Measurements from ENCODE around the gene ARRB2. TPM values are rescaled to one million over a fixed set of nuclear protein-coding genes. Genes with fewer than 3 reads are reported as not detected.
"Not testable (repeated sequence)": the region's sequence is repeated elsewhere in the genome, so short reads cannot be mapped to it uniquely, and the experiment has no call there.

The ARRB2 gene
- total RNA-seq, 1 donor from 2014 or later, result 34.9 TPM

GRCh38 chr17:4703330-4703691 is 7.1 kb upstream of the ARRB2 start:
- Mint-ChIP-seq H3K4me1 (peaks cover 25% of the 10 kb centered on the region), H3K9me3 (no peaks in the 10 kb centered on the region), H3K36me3 (no peaks in the 10 kb centered on the region), H3K27me3 (ENCODE audit: low read depth) (no peaks in the 10 kb centered on the region), H3K4me3 (peak overlapping the region; percentile 91), H3K27ac (peak overlapping the region; percentile 97)
- no peak for DNase-seq (ENCODE audit: low spot score in 2 of 2, unreplicated experiment in 2 of 2)
- TF ChIP-seq, protein P1, sequence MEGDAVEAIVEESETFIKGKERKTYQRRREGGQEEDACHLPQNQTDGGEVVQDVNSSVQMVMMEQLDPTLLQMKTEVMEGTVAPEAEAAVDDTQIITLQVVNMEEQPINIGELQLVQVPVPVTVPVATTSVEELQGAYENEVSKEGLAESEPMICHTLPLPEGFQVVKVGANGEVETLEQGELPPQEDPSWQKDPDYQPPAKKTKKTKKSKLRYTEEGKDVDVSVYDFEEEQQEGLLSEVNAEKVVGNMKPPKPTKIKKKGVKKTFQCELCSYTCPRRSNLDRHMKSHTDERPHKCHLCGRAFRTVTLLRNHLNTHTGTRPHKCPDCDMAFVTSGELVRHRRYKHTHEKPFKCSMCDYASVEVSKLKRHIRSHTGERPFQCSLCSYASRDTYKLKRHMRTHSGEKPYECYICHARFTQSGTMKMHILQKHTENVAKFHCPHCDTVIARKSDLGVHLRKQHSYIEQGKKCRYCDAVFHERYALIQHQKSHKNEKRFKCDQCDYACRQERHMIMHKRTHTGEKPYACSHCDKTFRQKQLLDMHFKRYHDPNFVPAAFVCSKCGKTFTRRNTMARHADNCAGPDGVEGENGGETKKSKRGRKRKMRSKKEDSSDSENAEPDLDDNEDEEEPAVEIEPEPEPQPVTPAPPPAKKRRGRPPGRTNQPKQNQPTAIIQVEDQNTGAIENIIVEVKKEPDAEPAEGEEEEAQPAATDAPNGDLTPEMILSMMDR (IDR thresholded peaks at IDR 0.05; ENCODE audit: unreplicated experiment), result no peak

GRCh38 chr17:4704574-4704907 is 5.9 kb upstream of the ARRB2 start:
- Mint-ChIP-seq H3K4me3 (peak overlapping the region; percentile 91), H3K27ac (peak overlapping the region; percentile 97), H3K4me1 (peaks cover 26% of the 10 kb centered on the region)
- not testable (repeated sequence) for H3K27me3 Mint-ChIP-seq (ENCODE audit: low read depth); H3K9me3 Mint-ChIP-seq; DNase-seq (ENCODE audit: low spot score in 2 of 2, unreplicated experiment in 2 of 2); H3K36me3 Mint-ChIP-seq

GRCh38 chr17:4704991-4705390 is 5.4 kb upstream of the ARRB2 start:
- no peaks in the 10 kb centered on the region for H3K27me3 Mint-ChIP-seq (ENCODE audit: low read depth)
- H3K9me3 Mint-ChIP-seq, result no peaks in the 10 kb centered on the region
- peak overlapping the region; percentile 91 for H3K4me3 Mint-ChIP-seq
- no peaks in the 10 kb centered on the region for H3K36me3 Mint-ChIP-seq
- peaks cover 29% of the 10 kb centered on the region for H3K4me1 Mint-ChIP-seq
- TF ChIP-seq, protein P1 (IDR thresholded peaks at IDR 0.05; ENCODE audit: unreplicated experiment), result no peak
- DNase-seq (ENCODE audit: low spot score in 2 of 2, unreplicated experiment in 2 of 2), result no peak
- no peak overlapping the region for H3K27ac Mint-ChIP-seq

DNA sequence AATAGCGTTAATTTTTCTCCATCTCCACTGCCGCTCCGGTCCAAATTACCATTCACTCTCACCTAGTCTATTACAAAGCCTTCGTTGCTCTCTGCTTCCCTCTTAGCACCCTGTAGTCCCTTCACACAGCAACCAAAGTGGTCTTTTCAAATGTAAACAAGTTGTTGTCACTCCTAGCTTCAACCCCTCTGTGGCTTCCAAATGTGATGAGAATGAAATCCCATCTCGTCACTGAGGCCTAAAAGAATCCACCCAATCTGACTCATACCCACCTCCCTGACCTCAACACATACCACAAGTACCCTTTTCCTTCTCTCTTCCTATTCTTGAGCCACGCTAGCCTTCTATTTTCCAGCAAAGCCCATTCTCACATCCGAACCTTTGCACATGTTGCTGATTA is 4.3 kb upstream of the ARRB2 start:
- Mint-ChIP-seq H3K9me3 (no peaks in the 10 kb centered on the region), H3K4me3 (peak overlapping the region; percentile 91), H3K27ac (no peak overlapping the region), H3K36me3 (no peaks in the 10 kb centered on the region), H3K27me3 (ENCODE audit: low read depth) (no peaks in the 10 kb centered on the region), H3K4me1 (peaks cover 33% of the 10 kb centered on the region)
- TF ChIP-seq, protein P1 (IDR thresholded peaks at IDR 0.05; ENCODE audit: unreplicated experiment), result no peak
- DNase-seq (ENCODE audit: low spot score in 2 of 2, unreplicated experiment in 2 of 2), result no peak

DNA sequence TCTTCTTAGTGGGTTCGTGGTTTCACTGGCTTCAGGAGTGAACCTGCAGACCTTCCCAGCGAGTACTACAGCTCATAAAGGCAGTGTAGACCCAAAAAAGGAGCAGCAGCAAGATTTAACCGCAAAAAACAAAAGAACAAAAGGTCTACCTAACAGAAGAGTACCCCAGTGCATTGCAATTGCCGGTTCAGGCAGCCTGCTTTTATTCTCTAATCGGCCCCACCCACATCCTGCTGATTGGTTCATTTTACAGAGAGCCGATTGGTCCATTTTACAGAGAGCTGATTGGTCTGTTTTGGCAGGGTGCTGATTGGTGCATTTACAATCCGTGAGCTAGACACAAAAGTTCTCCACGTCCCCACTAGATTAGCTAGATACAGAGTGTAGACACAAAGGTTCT is 2.0 kb upstream of the ARRB2 start:
- H3K27ac Mint-ChIP-seq, result no peak overlapping the region
- TF ChIP-seq, protein P1 (IDR thresholded peaks at IDR 0.05; ENCODE audit: unreplicated experiment), result no peak
- no peak for DNase-seq (ENCODE audit: low spot score in 2 of 2, unreplicated experiment in 2 of 2)
- peak overlapping the region; percentile 44 for H3K4me3 Mint-ChIP-seq
- H3K4me1 Mint-ChIP-seq, result peaks cover 17% of the 10 kb centered on the region
- no peaks in the 10 kb centered on the region for H3K9me3 Mint-ChIP-seq
- H3K27me3 Mint-ChIP-seq (ENCODE audit: low read depth), result no peaks in the 10 kb centered on the region
- no peaks in the 10 kb centered on the region for H3K36me3 Mint-ChIP-seq

DNA sequence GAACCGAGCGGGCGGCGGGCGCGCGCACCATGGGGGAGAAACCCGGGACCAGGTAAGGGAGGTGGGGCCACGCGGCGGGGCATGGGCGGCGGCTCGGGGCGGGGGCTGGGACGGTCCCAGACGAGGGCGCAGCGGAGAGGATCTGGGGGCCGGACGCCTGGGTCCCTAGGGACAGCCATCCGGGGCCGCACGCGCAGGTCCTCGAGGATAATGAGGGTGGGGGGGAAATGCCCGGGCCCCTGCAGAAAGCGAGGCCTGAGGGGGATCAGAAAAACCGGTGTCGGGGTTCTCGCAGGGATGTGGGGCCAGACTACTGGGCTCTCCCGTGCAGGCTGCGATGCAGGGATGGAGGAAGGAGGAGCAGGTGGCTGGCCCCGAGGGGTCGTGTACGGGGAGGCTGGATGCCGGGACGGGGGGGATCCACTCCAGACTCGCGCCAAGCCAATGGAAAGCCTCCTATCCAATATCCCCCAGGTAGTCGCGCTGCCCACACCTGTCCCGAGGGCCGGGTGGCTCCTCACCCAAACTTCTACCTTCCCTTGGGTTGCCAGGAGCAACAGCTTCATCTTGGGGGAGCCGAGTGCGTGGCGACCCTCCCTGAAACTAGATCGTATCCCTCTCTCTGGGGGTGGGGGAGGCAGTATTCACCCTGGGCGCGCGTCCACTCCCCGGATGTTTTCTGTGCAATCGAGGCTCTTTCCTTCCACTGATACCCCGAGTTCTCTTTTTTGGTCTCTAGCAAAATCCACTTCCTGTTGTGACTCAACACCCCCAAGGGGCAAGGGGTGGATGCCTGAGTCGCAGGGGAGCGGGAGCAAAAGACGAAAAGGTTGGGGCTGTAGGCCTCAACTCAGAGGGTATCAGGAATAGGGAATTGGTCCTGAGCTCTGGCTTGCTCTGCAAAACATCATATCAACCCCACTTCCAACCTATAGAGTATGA is 532 bp downstream of the ARRB2 start:
- Mint-ChIP-seq H3K27me3 (ENCODE audit: low read depth) (no peaks in the 10 kb centered on the region), H3K4me3 (peak overlapping the region; percentile 65), H3K4me1 (peaks cover 11% of the 10 kb centered on the region), H3K36me3 (no peaks in the 10 kb centered on the region), H3K27ac (peak overlapping the region; percentile 95), H3K9me3 (no peaks in the 10 kb centered on the region)
- no peak for DNase-seq (ENCODE audit: low spot score in 2 of 2, unreplicated experiment in 2 of 2)
- TF ChIP-seq, protein P1 (IDR thresholded peaks at IDR 0.05; ENCODE audit: unreplicated experiment), result no peak

Data from mesothelial cell of epicardium (in vitro differentiated cells).